M059J (cell line): ENCODE measurements around the gene PPP1R14D. TPM values are rescaled to one million over a fixed set of nuclear protein-coding genes. Genes with fewer than 3 reads are reported as not detected.
"Not testable (repeated sequence)": the region's sequence is repeated elsewhere in the genome, so short reads cannot be mapped to it uniquely, and the experiment has no call there.

Experiments
- DNase-seq: peaks from one replicate; pipeline ENCODE4 v3.0.0-alpha.2; 2012; ENCODE audit warnings: low read depth
- total RNA-seq: library from RNA; depleted of rRNA; stranded (reverse); fragments of >200 nt; shearing (Covaris generic); gene quantifications from 2 replicates; pipeline ENCODE4 v1.2.3, GENCODE V29; 2014; rRNA removed

PPP1R14D gene
- not detected in 2 replicates for total RNA-seq

- no peak for DNase-seq
Measured at GRCh38 chr15:40828447-40829036, at the start of gene PPP1R14D. TSS of gene PPP1R14D (minus strand) at chr15:40828708. CDS start at chr15:40828641, 67 bp downstream.

DNA sequence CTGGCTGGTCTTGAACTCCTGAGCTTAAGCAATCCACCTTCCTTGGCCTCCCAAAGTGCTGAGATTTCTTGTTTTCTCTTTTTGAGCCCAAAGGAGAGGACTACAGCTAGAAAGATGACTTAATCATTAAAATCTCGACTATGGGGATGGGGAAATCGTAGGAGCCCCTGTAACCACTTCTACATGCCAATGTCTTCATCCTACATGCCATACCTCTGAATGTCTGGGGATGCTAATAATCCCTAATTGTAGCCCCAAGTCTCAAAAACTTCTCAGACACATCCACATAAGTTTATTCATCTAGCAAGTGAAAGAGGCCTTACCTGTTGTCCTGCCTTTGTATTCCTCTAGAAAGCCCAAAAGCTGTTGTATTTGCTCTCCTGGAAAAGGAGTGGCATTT lies 49.2 kb upstream of the PPP1R14D start:
- no peak for DNase-seq

GRCh38 chr15:40875991-40876730 lies 47.7 kb upstream of the PPP1R14D start:
- DNase-seq: peak; percentile 80

- DNase-seq: peak; percentile 64
Measured at GRCh38 chr15:40873694-40874561, 45.4 kb upstream of the PPP1R14D start, which contains the start of gene RHOV. TSS of gene RHOV (minus strand) at chr15:40874234. CDS start at chr15:40874139, 95 bp downstream.

DNA sequence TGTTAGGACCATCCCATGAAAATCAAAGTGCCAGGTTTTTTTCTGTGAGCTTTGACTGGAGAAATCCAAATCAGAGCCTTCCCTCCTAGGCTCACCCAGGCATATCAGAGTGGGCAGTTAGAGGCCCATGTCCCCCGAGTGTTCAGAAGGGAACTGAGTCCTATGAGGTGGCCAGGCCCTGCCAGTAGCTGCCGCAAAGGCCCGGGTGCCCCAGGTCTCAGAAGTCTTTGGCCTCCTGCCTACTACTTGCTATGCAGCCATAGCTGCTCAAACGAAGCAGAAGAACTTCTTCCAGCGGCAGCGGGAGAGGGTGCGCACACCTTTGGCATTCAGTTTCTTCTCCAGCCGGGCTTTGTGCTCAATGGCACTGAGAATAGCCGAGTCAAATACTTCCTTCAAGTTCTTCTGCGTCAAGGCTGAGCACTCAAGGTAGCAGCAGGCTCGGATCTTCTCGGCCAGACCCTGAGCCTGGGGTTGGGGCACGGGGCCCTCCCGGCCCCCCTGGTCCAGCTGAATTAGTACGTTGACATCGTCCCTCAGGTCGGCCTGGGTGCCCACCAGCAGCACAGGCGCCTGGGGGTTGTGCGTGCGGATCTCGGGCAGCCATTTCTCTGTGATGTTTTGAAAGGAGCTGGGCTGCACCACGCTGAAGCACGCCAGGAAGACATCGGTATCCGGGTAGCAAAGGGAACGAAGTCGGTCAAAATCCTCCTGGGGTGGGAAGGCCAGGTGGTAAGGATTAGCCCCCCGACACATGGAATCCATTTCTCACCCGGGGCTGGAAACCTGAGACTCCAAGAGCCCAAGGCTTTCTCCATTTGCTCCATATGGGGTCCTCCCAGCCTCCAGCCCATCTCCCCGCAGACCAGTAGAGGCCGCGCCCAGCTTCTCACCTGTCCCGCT lies 44.5 kb upstream of the PPP1R14D start:
- no peak for DNase-seq

DNA sequence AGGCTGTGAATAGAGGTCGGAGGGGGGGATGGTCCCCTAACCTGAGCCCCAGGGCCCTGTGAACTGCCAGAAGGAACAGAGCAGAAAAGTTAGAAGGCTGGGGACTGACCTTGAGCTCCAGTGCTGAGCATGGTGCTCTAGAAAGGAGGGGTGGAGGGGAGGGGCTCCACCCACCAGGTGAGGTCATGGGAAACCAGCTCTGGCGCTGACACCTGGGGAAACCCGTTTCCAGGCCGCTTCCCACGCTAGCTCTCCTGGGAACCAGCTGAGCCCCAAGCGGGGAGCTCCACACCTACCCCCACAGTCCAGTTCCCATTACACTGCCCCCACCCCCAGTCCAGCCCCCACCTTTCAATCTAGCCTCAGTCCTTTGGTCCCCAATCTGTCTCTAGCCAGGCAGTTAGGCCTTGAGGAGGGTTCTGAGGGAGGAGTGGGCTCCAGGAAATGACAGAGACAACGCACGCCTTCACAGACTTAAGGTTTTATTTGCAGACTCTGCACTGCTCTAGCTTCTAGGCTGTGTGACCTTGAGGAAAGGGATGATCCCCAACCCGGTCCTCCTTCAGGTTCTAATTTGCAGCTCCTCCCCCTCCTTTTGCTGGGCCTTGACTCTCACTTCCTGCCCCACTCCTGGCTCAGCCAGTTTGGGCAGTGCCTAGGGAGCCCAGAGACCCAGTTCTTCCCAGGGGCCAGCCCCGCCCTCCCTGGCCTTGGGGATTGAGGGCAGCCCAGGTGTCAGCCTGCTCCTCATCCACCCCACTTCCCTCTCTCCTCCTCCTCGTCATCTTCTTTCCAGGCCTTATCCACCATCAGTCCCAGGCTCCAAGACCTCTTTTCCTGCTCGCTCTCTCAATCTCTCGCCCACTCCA lies 43.5 kb upstream of the PPP1R14D start:
- DNase-seq: no peak

DNA sequence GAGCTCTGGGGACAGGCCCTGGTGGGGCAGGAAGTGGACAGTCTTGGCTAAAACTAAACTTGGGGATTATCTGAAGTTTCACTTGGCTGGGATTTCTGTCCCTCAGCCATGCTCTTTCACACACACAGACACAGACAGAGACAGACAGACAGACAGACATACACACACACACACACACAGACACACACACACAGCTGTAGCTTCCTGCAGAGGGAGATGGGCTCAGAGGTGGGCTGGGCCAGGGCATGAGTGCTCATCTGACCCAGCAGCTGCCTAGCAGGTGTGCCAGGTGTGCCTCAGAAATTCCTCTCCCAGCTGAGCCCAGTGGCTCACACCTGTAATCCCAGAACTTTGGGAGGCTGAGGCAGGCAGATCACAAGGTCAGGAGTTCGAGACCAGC lies 42.2 kb upstream of the PPP1R14D start:
- no peak for DNase-seq

GRCh38 chr15:40869686-40870085 lies 41.2 kb upstream of the PPP1R14D start:
- DNase-seq: no peak

DNA sequence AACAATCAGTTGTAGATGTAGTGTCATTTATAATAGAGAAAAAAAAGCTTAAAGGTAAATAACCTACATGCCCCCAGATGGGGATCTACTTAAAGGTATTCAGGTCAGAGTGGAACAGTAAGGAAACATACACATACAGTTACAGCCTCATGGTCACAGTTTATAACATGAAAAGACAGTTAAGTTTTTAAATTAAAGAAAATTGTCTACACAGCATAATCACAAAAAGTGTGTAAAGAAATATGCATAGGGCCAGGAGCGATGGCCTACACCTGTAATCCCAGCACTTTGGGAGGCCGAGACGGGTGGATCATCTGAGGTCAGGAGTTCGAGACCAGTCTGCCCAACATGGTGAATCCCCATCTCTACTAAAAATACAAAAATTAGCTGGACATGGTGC lies 38.7 kb upstream of the PPP1R14D start:
- DNase-seq: no peak

GRCh38 chr15:40863660-40864270 lies 35.3 kb upstream of the PPP1R14D start:
- no peak for DNase-seq

- DNase-seq: not testable (repeated sequence)
Measured at GRCh38 chr15:40861147-40861546, 32.6 kb upstream of the PPP1R14D start.

DNA sequence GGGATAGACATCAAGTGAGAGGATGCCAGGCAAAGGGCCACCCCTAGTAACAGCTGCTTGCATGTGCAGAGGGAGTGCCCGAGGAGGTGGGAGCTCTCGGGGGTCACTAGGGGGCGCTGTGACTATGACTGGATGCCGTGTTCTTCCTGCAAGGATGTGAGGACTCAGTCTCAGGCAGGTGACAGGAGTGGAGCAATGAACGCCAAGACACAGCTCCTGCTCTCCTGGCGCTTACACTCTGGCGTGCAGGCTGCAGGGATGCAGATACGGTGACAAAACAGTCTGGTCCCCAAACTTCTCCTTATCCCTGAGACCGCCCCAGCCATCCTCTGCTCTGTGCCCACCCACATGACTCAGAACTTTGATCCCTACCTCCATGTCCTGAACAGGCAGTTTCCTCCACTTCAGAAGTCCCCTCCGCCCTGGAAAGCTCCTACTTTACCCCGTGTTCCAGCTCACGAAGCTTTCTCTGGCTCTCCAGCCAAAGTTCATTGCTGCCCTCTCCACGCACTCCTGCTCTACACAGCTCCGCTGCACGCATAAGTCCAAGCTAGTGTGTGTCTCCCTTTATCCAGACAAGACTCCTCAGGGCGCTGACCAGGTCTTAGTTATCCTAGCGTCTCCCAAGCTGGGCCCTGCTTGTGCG lies 30.8 kb upstream of the PPP1R14D start:
- peak; percentile 79 for DNase-seq

- no peak for DNase-seq
Measured at GRCh38 chr15:40858706-40859105, 30.2 kb upstream of the PPP1R14D start.

DNA sequence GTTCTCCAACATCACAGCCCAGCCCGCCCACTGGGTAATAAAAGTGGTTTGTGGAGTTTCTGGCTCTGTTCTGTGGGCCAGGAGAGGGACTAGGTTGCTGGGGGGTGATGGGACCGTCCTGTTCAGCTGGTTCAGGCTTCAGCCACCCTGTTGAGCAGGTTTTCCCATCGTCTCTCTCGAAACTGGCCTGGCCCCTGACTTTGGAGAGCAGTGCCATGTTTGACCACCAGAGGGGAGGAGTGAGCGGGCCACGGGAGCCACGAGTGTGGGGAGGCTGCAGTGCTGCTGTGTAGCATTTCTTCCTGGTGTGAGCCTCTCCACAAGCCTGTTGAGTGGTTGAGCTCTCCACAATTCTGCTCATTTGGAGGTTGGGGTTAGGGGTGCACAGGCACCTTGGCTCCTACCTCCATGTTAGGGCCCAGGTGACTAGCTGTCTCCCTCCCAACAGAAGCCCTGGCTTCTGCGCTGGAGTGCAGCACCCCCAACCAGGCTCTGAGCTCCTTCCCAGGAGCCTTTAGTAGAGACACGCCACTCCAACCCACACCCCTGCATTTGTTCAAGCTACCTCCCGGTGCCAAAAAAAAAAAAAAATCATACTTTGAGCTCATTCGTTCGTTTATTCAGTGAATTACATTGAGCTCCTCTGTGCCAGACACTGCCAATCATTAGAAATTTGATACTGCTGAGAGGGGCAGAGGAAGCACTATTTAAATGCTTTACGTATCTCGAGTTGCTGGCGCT lies 29.3 kb upstream of the PPP1R14D start:
- peak; percentile 63 for DNase-seq

- no peak for DNase-seq
Measured at GRCh38 chr15:40856746-40857145, 28.2 kb upstream of the PPP1R14D start.

- no peak for DNase-seq
Measured at GRCh38 chr15:40855706-40856234, 27.3 kb upstream of the PPP1R14D start.

GRCh38 chr15:40854161-40854560 lies 25.7 kb upstream of the PPP1R14D start:
- DNase-seq: no peak

DNA sequence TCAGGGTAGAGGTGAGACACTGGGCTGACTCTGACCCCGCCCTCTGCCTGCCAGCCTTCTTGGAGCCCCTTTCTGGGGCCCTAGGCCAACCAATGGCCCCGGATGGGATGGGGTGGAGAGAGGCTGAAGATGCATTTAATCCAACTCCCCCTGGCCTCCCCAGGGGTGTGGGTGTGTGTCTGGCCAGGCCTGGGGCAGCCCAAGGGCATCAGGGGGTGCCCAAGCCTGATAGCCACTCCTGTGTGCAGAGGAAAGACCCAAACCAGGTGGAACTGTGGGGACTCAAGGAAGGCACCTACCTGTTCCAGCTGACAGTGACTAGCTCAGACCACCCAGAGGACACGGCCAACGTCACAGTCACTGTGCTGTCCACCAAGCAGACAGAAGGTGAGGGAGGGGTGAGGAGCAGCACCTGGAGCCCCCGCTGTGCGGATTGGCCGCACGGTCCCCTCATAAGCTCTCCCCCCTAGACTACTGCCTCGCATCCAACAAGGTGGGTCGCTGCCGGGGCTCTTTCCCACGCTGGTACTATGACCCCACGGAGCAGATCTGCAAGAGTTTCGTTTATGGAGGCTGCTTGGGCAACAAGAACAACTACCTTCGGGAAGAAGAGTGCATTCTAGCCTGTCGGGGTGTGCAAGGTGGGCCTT lies 24.9 kb upstream of the PPP1R14D start:
- DNase-seq: no peak
